Motor neuron (in vitro differentiated cells): Measurements from ENCODE around the gene IMPACT. TPM values are rescaled to one million over a fixed set of nuclear protein-coding genes. Genes with fewer than 3 reads are reported as not detected.

Source experiments
- ATAC-seq, 8 experiments: fragments of 200-7000 bp; cut with Tn5 transposase; replicated peaks in 6 of 8; 2 replicates each; pipeline ENCODE4 v1.8.0; 2021; ENCODE audit warnings: mild to moderate bottlenecking in 8 of 8, moderate library complexity in 8 of 8
- H3K27ac ChIP-seq, 2 donors: fragments of 250-450 bp; sonication (Bioruptor Pico); 2 replicates each; pipeline ENCODE4 v1.9.0; 2021; ENCODE audit warnings: antibody characterized with exemption in 2 of 2, mild to moderate bottlenecking in 2 of 2, moderate library complexity in 1 of 2
- H3K4me1 ChIP-seq, 2 donors: fragments of 250-450 bp; sonication (Bioruptor Pico); replicated peaks in 1 of 2; 2 replicates each; pipeline ENCODE4 v1.6.1; 2021; ENCODE audit warnings: antibody characterized with exemption in 2 of 2, mild to moderate bottlenecking in 2 of 2, moderate library complexity in 1 of 2
- H3K4me3 ChIP-seq, 5 donors: fragments of 250-450 bp; sonication (Bioruptor Pico); 2 replicates each; pipeline ENCODE4 v1.9.0; 2021; ENCODE audit warnings: antibody characterized with exemption in 5 of 5, mild to moderate bottlenecking in 5 of 5, moderate library complexity in 4 of 5
- WGBS, 10 experiments: fragments of 450-650 bp; shearing (Covaris generic); methylation state at CpG; one replicate each; pipeline ENCODE4 v1.0.0; 2022; 5-methylcytosine and 5-hydroxymethylcytosine counted together
- in situ Hi-C, 9 experiments: fragments of 400-800 bp; cut with MboI; loops; one replicate each; pipeline ENCODE4 v1.15.0; 2021; ENCODE audit warnings: low sequenced_read_pairs in 9 of 9, low pct_unique_long_range_greater_than_20kb in 2 of 9; ENCODE audit not compliant: unreplicated experiment in 9 of 9
- total RNA-seq, 8 experiments: library from RNA; unstranded; fragments of 300-600 nt; gene quantifications; 2 replicates each; pipeline versions ENCODE4 v1.2.3 to v1.2.4, GENCODE V29; 2022

IMPACT gene
- total RNA-seq, 8 experiments from 2014 or later = 14.6 to 34.7 (median 22.2) TPM

GRCh38 chr18:24400587-24400986 lies 25.9 kb upstream of the IMPACT start:
- Histone ChIP-seq H3K4me1 (peaks cover 9 to 17% of the 10 kb centered on the region in 2 donors), H3K27ac (no peak overlapping the region), H3K4me3 (no peak overlapping the region)
- WGBS, 10 experiments = 36 to 100% (median 64%) methylated on average over 1 to 2 of the region's 2 CpGs; no CpG with 5 or more reads in 2 of the 10 experiments
- ATAC-seq = no peak
- in situ Hi-C loops = no loop called here

- WGBS, 10 experiments = 0 to 100% (median 75%) methylated on average over 1 to 6 of the region's 6 CpGs
- Histone ChIP-seq H3K4me3 (no peak overlapping the region), H3K27ac (no peak overlapping the region), H3K4me1 (peaks cover 3 to 9% of the 10 kb centered on the region in 2 donors)
- in situ Hi-C loops = no loop called here
- ATAC-seq = no peak
Observed at GRCh38 chr18:24402209-24402785, 24.2 kb upstream of the IMPACT start.

- H3K4me1 ChIP-seq = peaks cover 3 to 9% of the 10 kb centered on the region in 2 donors
- H3K27ac ChIP-seq = no peak overlapping the region
- WGBS, 10 experiments = 40 to 100% (median 88%) methylated on average over 1 to 5 of the region's 5 CpGs; no CpG with 5 or more reads in 6 of the 10 experiments
- no peak for ATAC-seq
- in situ Hi-C loops = no loop called here
- H3K4me3 ChIP-seq = no peak overlapping the region
Observed at GRCh38 chr18:24403076-24403475, 23.4 kb upstream of the IMPACT start.

- no peak for ATAC-seq
- WGBS, 10 experiments = 50 to 100% (median 92%) methylated on average over 2 to 3 of the region's 3 CpGs
- no peak overlapping the region for H3K27ac ChIP-seq
- in situ Hi-C loops = no loop called here
- peaks cover 0 to 3% of the 10 kb centered on the region in 2 donors for H3K4me1 ChIP-seq
- no peak overlapping the region for H3K4me3 ChIP-seq
Observed at GRCh38 chr18:24404591-24404990, 21.9 kb upstream of the IMPACT start.

GRCh38 chr18:24408496-24408895 lies 18.0 kb upstream of the IMPACT start:
- in situ Hi-C loops = no loop called here
- Histone ChIP-seq H3K4me3 (no peak overlapping the region), H3K27ac (no peak overlapping the region), H3K4me1 (no peaks in the 10 kb centered on the region)
- no peak for ATAC-seq
- WGBS, 10 experiments = 13 to 90% (median 79%) methylated on average over 1 to 2 of the region's 2 CpGs; no CpG with 5 or more reads in 2 of the 10 experiments

- Histone ChIP-seq H3K27ac (no peak overlapping the region), H3K4me3 (no peak overlapping the region), H3K4me1 (no peaks in the 10 kb centered on the region)
- in situ Hi-C loops = no loop called here
- peak in 3 of 8 experiments; percentile 48 to 69 (median 53) for ATAC-seq
- 10 to 93% (median 55%) methylated on average over 2 of the region's 2 CpGs; no CpG with 5 or more reads in 5 of the 10 experiments for WGBS, 10 experiments
Observed at GRCh38 chr18:24413148-24413547, 13.3 kb upstream of the IMPACT start.

- in situ Hi-C loops = no loop called here
- Histone ChIP-seq H3K4me1 (no peaks in the 10 kb centered on the region), H3K4me3 (no peak overlapping the region), H3K27ac (no peak overlapping the region)
- ATAC-seq = no peak
- 4 to 100% (median 91%) methylated on average over 1 to 3 of the region's 3 CpGs for WGBS, 10 experiments
Observed at GRCh38 chr18:24414349-24415003, 12.0 kb upstream of the IMPACT start.

- H3K27ac ChIP-seq = no peak overlapping the region
- no peak for ATAC-seq
- H3K4me3 ChIP-seq = no peak overlapping the region
- WGBS, 10 experiments = 10 to 81% (median 56%) methylated on average over 1 to 3 of the region's 3 CpGs; no CpG with 5 or more reads in 3 of the 10 experiments
- H3K4me1 ChIP-seq = no peaks in the 10 kb centered on the region
- in situ Hi-C loops = no loop called here
Observed at GRCh38 chr18:24417480-24417879, 9.0 kb upstream of the IMPACT start.

GRCh38 chr18:24420551-24420950 lies 5.9 kb upstream of the IMPACT start:
- Histone ChIP-seq H3K4me3 (no peak overlapping the region), H3K27ac (no peak overlapping the region), H3K4me1 (no peaks in the 10 kb centered on the region)
- no peak for ATAC-seq
- in situ Hi-C loops = no loop called here
- WGBS, 10 experiments = 13 to 100% (median 80%) methylated on average over 1 to 3 of the region's 4 CpGs; no CpG with 5 or more reads in 3 of the 10 experiments

GRCh38 chr18:24421831-24422230 lies 4.6 kb upstream of the IMPACT start:
- in situ Hi-C loops = no loop called here
- Histone ChIP-seq H3K4me3 (no peak overlapping the region), H3K27ac (no peak overlapping the region), H3K4me1 (peaks cover 5 to 6% of the 10 kb centered on the region in 2 donors)
- 0 to 100% (median 67%) methylated on average over 1 of the region's 1 CpG; no CpG with 5 or more reads in 5 of the 10 experiments for WGBS, 10 experiments
- ATAC-seq = no peak

- in situ Hi-C loops = no loop called here
- WGBS, 10 experiments = 0 to 77% (median 49%) methylated on average over 1 to 10 of the region's 11 CpGs
- no peak for ATAC-seq
Observed at GRCh38 chr18:24426073-24426397, 435 bp upstream of the IMPACT start.

GRCh38 chr18:24427484-24427883 lies 1.0 kb downstream of the IMPACT start:
- ATAC-seq = peak in 1 of 8 experiments; percentile 14
- in situ Hi-C loops = no loop called here
- H3K27ac ChIP-seq = peak overlapping the region; percentile 94

More at GRCh38 chr18:24426073-24426397, 435 bp upstream of the IMPACT start:
- Histone ChIP-seq H3K27ac (peak overlapping the region; percentile 94), H3K4me1 (peaks cover 12 to 24% of the 10 kb centered on the region in 2 donors), H3K4me3 (peak overlapping the region; percentile 56 to 95 (median 73))

GRCh38 chr18:24428709-24429108 lies 2.2 kb downstream of the IMPACT start:
- peaks cover 12 to 24% of the 10 kb centered on the region in 2 donors for H3K4me1 ChIP-seq
- H3K4me3 ChIP-seq = peak overlapping the region in 4 of 5 donors; percentile 58 to 95 (median 76)
- no peak overlapping the region for H3K27ac ChIP-seq
- no peak for ATAC-seq
- WGBS, 10 experiments = 57 to 100% (median 83%) methylated on average over 2 to 3 of the region's 3 CpGs; no CpG with 5 or more reads in 2 of the 10 experiments
- in situ Hi-C loops = no loop called here

More at GRCh38 chr18:24427484-24427883, 1.0 kb downstream of the IMPACT start:
- Histone ChIP-seq H3K4me1 (peaks cover 12 to 24% of the 10 kb centered on the region in 2 donors), H3K4me3 (peak overlapping the region; percentile 56 to 95 (median 73))
- WGBS, 10 experiments = 40 to 60% methylated on average over 1 of the region's 3 CpGs; no CpG with 5 or more reads in 8 of the 10 experiments
